Forelimb muscle (tissue), 1 donor: ENCODE data around the gene MME. TPM values are rescaled to one million over a fixed set of nuclear protein-coding genes. Genes with fewer than 3 reads are reported as not detected.

Source experiments
- DNase-seq: peaks from one replicate; pipeline ENCODE4 v3.0.0-alpha.2; 2013; ENCODE audit warnings: low read depth
- polyA plus RNA-seq: library from polyadenylated mRNA; unstranded; fragments of 120-200 nt; gene quantifications from one replicate; pipeline ENCODE4 v1.2.1, GENCODE V29; 2013; ENCODE audit not compliant: insufficient read length

MME gene
- polyA plus RNA-seq, 1 donor, result 7.7 TPM

- DNase-seq, result no peak
Observed at GRCh38 chr3:155147588-155147987, 67.5 kb downstream of the MME start.

DNA sequence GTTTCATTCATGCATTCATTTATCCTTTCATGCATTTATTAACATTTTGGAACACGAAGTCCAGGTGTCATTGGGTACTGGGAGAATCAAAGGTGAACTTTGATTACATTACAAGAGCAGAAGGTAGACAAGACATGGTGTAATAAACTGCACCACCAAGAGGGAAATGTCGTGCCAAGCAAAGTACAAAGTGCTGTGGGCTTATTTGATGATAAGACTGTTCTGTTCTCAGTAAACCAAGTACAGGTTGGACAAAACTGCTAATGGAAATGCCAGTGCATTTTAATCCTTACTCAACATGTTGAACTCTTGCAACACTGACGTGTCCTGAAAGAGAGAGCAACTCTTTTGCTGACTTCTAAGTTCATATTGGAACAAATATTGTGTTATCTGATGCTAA, 69.4 kb downstream of the MME start:
- no peak for DNase-seq

GRCh38 chr3:155153242-155154186, 73.4 kb downstream of the MME start:
- DNase-seq, result no peak

DNA sequence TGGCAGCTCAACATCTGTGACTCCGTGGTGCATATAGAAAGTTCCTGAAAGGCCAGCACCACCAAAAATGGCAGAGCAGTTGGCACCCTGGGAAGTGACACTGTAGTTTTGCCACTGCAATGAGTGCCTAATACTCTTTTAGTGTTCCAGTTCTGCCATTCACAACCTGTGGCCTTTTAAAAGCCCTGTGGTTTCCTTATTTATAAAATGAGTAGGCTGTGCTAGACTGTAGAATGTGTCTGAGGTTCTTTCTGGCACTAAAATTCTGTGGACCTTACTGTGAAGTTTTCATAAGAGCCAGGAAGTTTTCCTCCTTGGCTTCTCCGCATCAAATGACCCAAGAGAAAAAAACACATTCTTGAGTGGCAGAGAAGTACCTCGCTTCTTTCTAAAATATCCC, 74.1 kb downstream of the MME start:
- no peak for DNase-seq

- DNase-seq, result peak; percentile 14
Observed at GRCh38 chr3:155158346-155159037, 78.4 kb downstream of the MME start.

DNA sequence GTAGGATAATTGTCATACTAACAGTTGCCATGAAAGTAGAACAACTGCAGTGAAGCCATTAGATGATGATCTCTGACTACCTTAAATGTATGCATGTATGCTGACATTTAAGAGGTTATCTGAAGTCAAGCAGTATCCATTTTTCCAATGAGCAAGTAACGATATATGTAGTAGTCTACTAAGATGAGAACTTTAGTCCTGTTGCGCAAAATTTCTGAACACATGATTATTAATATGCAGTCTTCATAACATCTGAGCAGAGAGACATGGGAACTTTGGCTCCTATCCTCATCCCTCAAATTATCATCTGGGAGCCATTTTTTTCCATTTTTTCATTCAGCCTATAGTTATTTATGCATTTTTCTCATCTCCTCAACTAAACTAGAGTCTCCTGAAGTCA, 79.2 kb downstream of the MME start:
- no peak for DNase-seq

- no peak for DNase-seq
Observed at GRCh38 chr3:155161640-155162292, 81.6 kb downstream of the MME start.

DNA sequence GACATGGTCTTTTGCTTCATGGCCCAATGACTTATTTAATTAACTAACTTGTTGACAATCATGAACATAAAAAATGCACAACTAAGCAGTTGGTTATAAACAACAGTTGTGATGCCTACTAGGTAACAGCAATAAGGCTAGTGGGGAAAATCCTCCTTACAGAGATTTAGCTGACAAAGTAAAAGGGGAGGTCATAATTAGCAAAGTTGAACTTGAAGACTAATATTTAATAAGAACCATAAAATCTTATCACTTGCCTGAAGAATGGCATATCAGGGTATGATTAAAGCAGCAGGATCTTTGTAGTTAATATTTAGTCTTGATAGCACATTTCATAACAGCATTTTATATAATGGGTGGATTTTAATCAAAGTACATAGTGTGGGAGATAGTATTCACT, 84.2 kb downstream of the MME start:
- no peak for DNase-seq

DNA sequence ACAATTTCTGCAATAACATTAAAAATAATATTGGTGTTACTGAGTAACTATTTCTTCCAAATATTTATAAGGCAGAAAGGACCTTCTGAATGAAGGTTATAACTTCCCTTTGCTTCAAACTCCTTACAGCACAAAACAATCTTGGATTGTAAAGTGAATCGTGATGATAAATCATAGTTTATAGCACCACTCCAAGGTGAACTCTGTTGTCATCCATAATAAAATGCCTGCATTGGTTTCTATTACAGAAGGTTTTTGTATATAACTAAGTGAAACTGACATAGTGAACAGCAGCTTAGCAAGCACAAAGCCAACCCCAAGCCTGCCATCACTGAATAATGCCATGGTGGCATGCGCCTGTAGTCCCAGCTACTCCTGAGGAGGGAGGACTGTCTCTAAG, 86.3 kb downstream of the MME start:
- no peak for DNase-seq

GRCh38 chr3:155169197-155169596, 89.1 kb downstream of the MME start:
- DNase-seq, result no peak

DNA sequence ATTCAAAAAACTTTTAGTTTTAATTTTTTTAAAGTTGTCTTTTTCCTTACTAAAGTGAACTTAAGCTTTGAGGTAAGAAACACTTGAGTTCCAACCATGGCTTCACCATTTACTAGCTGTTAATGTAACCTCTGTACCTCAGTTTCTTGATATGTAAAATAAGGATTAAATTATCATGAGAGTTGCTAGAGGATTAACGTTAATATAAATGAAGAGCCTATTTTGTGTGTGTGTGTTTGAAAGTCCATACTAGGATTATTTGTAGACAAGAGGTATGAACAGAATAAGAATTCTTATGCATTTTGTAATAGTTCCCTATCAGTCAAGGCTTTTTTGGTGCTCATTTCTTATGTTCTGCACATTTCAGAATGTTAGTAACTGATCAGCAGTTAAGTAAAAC, 93.7 kb downstream of the MME start:
- DNase-seq, result no peak

DNA sequence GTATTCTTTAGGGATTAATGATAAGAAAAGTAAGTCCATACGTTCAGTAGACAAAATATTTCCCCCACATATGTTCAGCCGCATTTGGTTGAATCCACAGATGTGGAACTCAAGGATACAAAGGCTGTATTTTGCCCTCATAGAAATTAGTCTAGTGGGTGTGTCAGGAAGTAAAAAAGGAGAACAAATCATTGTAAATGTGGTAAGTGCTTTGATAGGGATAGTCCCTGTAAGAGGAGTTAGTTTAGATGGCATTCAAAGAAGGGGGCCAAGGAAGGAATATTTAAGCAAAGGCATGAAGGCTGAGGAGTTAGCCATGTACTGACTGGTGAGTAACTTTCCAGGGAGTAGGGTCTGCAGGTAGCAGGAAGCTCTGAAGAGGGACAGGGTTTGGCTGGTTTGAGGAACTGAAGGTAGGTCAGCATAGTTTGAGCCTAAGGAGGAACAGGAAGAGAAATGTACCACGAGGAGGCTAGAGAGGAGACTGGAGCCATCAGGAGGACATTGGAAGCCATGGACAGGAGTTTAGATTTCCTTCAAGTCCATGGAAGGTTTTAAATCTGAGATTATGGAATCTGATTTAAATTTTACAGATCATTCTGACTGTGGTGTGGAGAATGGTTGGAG, 98.8 kb downstream of the MME start:
- no peak for DNase-seq

DNA sequence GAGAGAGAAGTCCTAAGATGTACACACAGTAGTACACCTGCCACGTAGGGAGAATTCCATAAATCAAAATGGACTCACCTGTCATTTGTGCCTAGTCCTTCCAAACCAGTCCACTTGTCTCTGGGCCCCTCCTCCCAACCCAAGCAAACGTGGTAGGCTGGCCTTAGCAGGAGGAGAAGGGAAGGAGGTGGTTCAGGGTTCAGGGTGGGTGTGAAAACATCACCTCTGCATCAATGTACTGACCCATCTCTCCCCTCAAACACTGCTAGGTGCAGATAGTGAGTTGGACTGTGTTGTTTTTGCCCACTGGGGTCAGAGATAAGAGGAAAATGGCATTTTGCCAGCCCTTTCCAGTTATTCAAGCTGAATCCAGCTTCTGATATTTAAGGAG, 99.3 kb downstream of the MME start:
- no peak for DNase-seq

DNA sequence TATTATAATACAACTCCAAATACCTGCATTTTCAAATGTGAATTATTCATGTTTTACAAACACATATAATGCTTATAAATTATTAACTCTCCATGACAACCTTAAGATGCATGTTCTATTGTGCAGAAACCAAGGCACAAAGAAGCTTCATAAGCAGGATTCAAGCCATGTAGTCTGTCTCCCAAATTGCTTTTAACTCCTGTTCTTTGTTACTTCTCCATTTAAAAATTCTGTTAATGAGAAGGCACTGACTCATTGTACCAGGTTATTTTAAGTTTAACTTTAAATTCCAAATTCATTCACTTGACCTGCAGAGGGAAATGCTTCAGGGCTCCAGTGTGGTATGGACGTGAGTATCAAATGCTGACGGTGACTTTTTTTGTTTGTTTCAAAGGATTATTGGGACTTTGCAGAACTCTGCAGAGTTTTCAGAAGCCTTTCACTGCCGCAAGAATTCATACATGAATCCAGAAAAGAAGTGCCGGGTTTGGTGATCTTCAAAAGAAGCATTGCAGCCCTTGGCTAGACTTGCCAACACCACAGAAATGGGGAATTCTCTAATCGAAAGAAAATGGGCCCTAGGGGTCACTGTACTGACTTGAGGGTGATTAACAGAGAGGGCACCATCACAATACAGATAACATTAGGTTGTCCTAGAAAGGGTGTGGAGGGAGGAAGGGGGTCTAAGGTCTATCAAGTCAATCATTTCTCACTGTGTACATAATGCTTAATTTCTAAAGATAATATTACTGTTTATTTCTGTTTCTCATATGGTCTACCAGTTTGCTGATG, 100.0 kb downstream of the MME start:
- no peak for DNase-seq

GRCh38 chr3:155182467-155182866, 102.3 kb downstream of the MME start:
- DNase-seq, result no peak

DNA sequence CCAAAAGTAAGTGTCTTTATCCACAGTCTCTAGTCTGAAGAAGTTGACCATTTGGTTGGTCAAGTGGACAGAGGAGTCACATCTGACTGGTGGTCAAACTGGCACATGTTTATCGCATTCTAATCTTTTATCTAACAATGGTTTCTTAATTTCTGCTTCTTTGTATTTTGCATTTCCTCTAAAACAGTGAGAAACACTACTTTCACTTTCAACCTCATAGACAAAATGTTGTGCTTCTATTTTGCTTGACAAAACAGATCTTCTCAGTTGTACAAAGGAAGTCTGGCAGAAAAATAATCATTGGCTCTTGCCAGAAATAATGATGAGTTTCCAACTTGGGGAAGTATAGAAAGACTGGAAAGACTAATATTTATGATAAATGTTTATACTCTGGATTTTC, 103.9 kb downstream of the MME start:
- no peak for DNase-seq

DNA sequence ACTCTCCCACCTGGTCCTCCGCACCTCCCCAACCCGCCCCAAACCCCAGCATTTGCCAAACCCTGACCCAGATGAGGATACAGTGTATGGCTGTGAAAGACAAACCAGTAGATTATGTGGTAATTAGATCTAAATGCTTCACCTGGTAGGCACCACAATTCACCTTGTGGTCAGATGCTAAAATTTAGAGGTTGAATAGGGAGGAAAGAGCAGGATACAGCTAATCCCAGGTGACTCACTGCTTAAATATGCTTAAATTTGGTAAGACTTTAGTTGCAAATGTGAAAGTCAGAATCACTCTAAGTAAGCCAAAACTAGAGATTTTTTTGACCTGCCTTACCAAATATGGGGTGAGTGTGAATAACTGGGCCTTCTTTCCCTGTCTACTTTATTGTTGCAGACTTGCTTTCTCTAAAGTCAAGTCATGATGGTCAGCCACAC, 105.5 kb downstream of the MME start:
- no peak for DNase-seq

GRCh38 chr3:155188031-155188430, 107.9 kb downstream of the MME start:
- DNase-seq, result no peak

- DNase-seq, result no peak
Observed at GRCh38 chr3:155189478-155189877, 109.4 kb downstream of the MME start.

DNA sequence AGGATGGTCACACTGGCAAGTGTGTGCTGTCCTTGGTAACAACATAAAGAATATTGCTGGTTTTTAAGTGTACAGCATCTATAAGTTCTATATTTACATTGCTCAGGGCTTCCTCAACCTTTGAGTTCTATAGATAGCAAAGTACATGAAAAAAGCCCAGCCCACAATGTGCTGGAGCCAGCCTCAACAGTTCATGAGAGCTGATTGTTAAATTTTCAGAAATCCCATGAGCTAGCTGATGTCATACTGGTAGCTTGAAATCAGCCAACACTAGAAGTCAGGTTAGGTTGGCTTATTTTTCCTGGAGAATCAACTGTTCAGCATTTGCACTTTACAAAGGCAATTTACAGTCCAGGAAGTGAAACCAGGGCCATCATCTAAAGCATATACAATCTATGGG, 110.6 kb downstream of the MME start:
- DNase-seq, result no peak
